Spleen (tissue), 13 donors: ENCODE data around the gene TLDC2. TPM values are rescaled to one million over a fixed set of nuclear protein-coding genes. Genes with fewer than 3 reads are reported as not detected.

Experiments
- DNase-seq: peaks from one replicate; pipeline ENCODE4 v3.0.0-alpha.2; 2020
- H3K27ac ChIP-seq, 8 donors: fragments of 200-600 bp; sonication (generic) in 7 of 8; 1 replicate in 4 of 8; 2 replicates in 4 of 8; pipeline versions ENCODE4 v1.5.0 to v1.8.0; 2016 to 2021; ENCODE audit warnings: inconsistent platforms in 4 of 8, mild to moderate bottlenecking in 4 of 8, moderate library complexity in 1 of 8
- H3K27me3 ChIP-seq, 7 donors: fragments of 200-600 bp; sonication (generic) in 6 of 7; replicated peaks in 1 of 7; 1 replicate in 4 of 7; 2 replicates in 3 of 7; pipeline versions ENCODE4 v1.5.0 to v1.8.0; 2016 to 2021; ENCODE audit warnings: inconsistent platforms in 3 of 7, mild to moderate bottlenecking in 1 of 7
- H3K36me3 ChIP-seq, 6 donors: fragments of 200-600 bp; sonication (generic) in 5 of 6; 1 replicate in 4 of 6; 2 replicates in 2 of 6; pipeline versions ENCODE4 v1.5.0 to v1.8.0; 2016 to 2021; ENCODE audit warnings: inconsistent platforms in 2 of 6
- H3K4me1 ChIP-seq, 6 donors: fragments of 200-600 bp; sonication (generic) in 5 of 6; 1 replicate in 3 of 6; 2 replicates in 3 of 6; pipeline versions ENCODE4 v1.5.0 to v1.8.0; 2016 to 2021; ENCODE audit warnings: inconsistent platforms in 3 of 6
- H3K4me3 ChIP-seq, 8 donors: fragments of 200-600 bp; sonication (generic) in 7 of 8; 1 replicate in 4 of 8; 2 replicates in 4 of 8; pipeline versions ENCODE4 v1.5.0 to v1.8.0; 2016 to 2021; ENCODE audit warnings: inconsistent platforms in 4 of 8, mild to moderate bottlenecking in 4 of 8, moderate library complexity in 2 of 8
- H3K9me3 ChIP-seq, 8 donors: fragments of 200-600 bp; sonication (generic) in 7 of 8; 1 replicate in 4 of 8; 2 replicates in 4 of 8; pipeline versions ENCODE4 v1.5.0 to v1.8.0; 2016 to 2021; ENCODE audit warnings: inconsistent platforms in 4 of 8
- CTCF ChIP-seq, 11 experiments: fragments of 200-600 bp in 7 of 11; fragments of 450-650 bp in 4 of 11; sonication (generic) in 4 of 11; IDR thresholded peaks in 8 of 11; conservative IDR thresholded peaks in 3 of 11; 1 replicate in 7 of 11; 2 replicates in 4 of 11; pipeline versions ENCODE4 v1.4.0 to v1.8.0; 2016 to 2021; ENCODE audit warnings: antibody characterized with exemption in 11 of 11, inconsistent platforms in 4 of 11, mild to moderate bottlenecking in 1 of 11
- POLR2A ChIP-seq, 3 donors: fragments of 450-650 bp; IDR thresholded peaks; one replicate each; pipeline ENCODE4 v1.5.1; 2017; ENCODE audit warnings: antibody characterized with exemption in 3 of 3, mild to moderate bottlenecking in 1 of 3
- POLR2AphosphoS5 ChIP-seq, 3 donors: sonication (generic); formaldehyde crosslinking; IDR thresholded peaks; one replicate each; pipeline ENCODE4 v1.5.1; 2017; ENCODE audit warnings: antibody characterized with exemption in 3 of 3
- WGBS, 5 donors: extraction: QIAGEN DNeasy Blood & Tissue Kit in 3 of 5; methylation state at CpG; one replicate each; pipeline versions ENCODE4 v1.1.5 to v1.1.7; 2013 to 2018; 5-methylcytosine and 5-hydroxymethylcytosine counted together
- intact Hi-C: fragments of 100-400 bp; cut with DNase I; formaldehyde crosslinking; loops from one replicate; pipeline ENCODE4 v1.15.0; 2023; ENCODE audit warnings: low total_unique reads
- long read RNA-seq, 2 donors: transcript quantifications; one replicate each; lab custom pipeline, GENCODE V29; 2026
- polyA plus RNA-seq, 3 donors: library from polyadenylated mRNA; stranded (reverse); fragments of 200-250 nt; gene quantifications; one replicate each; pipeline ENCODE4 v1.2.1, GENCODE V29; 2013
- total RNA-seq, 7 donors: library from RNA; depleted of rRNA in 3 of 7; stranded (reverse); fragments of >200 nt in 3 of 7; fragmentation: NEBNext Ultra II Directional in 4 of 7; extraction: Animal tissue kit (Norgen Biotek cat#: 25700) in 4 of 7; gene quantifications; one replicate each; pipeline versions ENCODE4 v1.1.0 to v1.2.1, GENCODE V29; 2016 to 2021
- donor health status: healthy with polysubstance abuse.
- donor health status: DM: no; HTN: no; CAD: no; lungs with moderate emphysema.
- donor health status: DM: no; HTN: no; CAD: no.
- donor health status: Bipolar disorder and iron deficiency.
- donor health status: healthy.
- donor health status: DM: no; HTN: no; CAD: no.
- donor health status: DM: yes; HTN: yes; CAD: no.

TLDC2 gene
- total RNA-seq (not detected), polyA plus RNA-seq (under 1 TPM; 0.05 to 0.16 (median 0.11) TPM)
- long read RNA-seq, donor 1, partial matches to known transcripts, result 68 of 90 reads
- long read RNA-seq, donor 1, other reads (novel, unspliced or antisense), result 22 of 90 reads
- long read RNA-seq, donor 2, partial matches to known transcripts, result 17 of 30 reads
- long read RNA-seq, donor 2, other reads (novel, unspliced or antisense), result 13 of 30 reads

- Histone ChIP-seq H3K4me1 (peaks cover 0 to 34% (median 15%) of the 10 kb centered on the region in 6 donors), H3K4me3 (no peak within 1 kb of the TSS), H3K9me3 (no peaks in the 10 kb centered on the region), H3K27me3 (no peaks in the 10 kb centered on the region), H3K36me3 (no peaks in the 10 kb centered on the region), H3K27ac (no peak within 1 kb of the TSS)
- WGBS, 5 donors, result 70 to 86% (median 78%) methylated on average over 10 to 14 of the region's 14 CpGs
- peak; percentile 58 for DNase-seq
- TF ChIP-seq POLR2A (IDR thresholded peaks at IDR 0.05) (no peak), POLR2AphosphoS5 (IDR thresholded peaks at IDR 0.05) (no peak), CTCF (IDR thresholded peaks at IDR 0.05 in 8 of 11, conservative IDR thresholded peaks at IDR 0.05 in 3 of 11) (no peak)
- intact Hi-C loops, result no loop called here
These were observed at the start of gene TLDC2 for GRCh38 chr20:36875702-36876472. TSS of gene TLDC2 (plus strand) at chr20:36876138. CDS start at chr20:36876175, 37 bp downstream.

GRCh38 chr20:36826554-36827244 is 49.2 kb upstream of the TLDC2 start:
- peak overlapping the region in 1 of 8 donors; percentile 57 for H3K27ac ChIP-seq
- no peak for TF ChIP-seq POLR2AphosphoS5 (IDR thresholded peaks at IDR 0.05)
- TF ChIP-seq CTCF (IDR thresholded peaks at IDR 0.05 in 8 of 11, conservative IDR thresholded peaks at IDR 0.05 in 3 of 11), result no peak
- no peak for TF ChIP-seq POLR2A (IDR thresholded peaks at IDR 0.05)
- no peaks in the 10 kb centered on the region for H3K9me3 ChIP-seq
- 94 to 97% (median 96%) methylated on average over 7 of the region's 7 CpGs for WGBS, 5 donors
- intact Hi-C loops, result no loop called here
- peaks cover 0 to 49% (median 8%) of the 10 kb centered on the region in 6 donors for H3K36me3 ChIP-seq
- H3K4me3 ChIP-seq, result no peak overlapping the region
- peaks cover 15 to 52% (median 38%) of the 10 kb centered on the region in 6 donors for H3K4me1 ChIP-seq
- no peak for DNase-seq
- no peaks in the 10 kb centered on the region for H3K27me3 ChIP-seq

- intact Hi-C loops, result no loop called here
- H3K9me3 ChIP-seq, result no peaks in the 10 kb centered on the region
- WGBS, 5 donors, result 45 to 77% (median 67%) methylated on average over 6 to 11 of the region's 11 CpGs
- H3K36me3 ChIP-seq, result peaks cover 0 to 47% (median 8%) of the 10 kb centered on the region in 6 donors
- peak overlapping the region in 4 of 8 donors; percentile 27 to 67 (median 50) for H3K27ac ChIP-seq
- peaks cover 15 to 62% (median 46%) of the 10 kb centered on the region in 6 donors for H3K4me1 ChIP-seq
- DNase-seq, result no peak
- H3K27me3 ChIP-seq, result no peaks in the 10 kb centered on the region
- H3K4me3 ChIP-seq, result no peak overlapping the region
- TF ChIP-seq POLR2A (IDR thresholded peaks at IDR 0.05) (no peak), POLR2AphosphoS5 (IDR thresholded peaks at IDR 0.05) (peak in 2 of 3 donors; percentile 52 to 69)
These were observed 48.2 kb upstream of the TLDC2 start for GRCh38 chr20:36827541-36828279.
